Activated CD4-positive, CD25-positive, alpha-beta regulatory T cell treated with anti-CD3 and anti-CD28 coated beads, Interleukin-2, amount 50 U/mL, for 24 hours (primary cell): ENCODE data around the gene PRKRIP1.
"Not testable (repeated sequence)": the region's sequence is repeated elsewhere in the genome, so short reads cannot be mapped to it uniquely, and the experiment has no call there.

Experiments
- ATAC-seq, 2 donors: fragments of 150-1000 bp; cut with Tn5 transposase; one replicate each; pipeline ENCODE4 v1.10.0; 2021; ENCODE audit warnings: mild to moderate bottlenecking in 1 of 2, moderate library complexity in 1 of 2

PRKRIP1 gene

DNA sequence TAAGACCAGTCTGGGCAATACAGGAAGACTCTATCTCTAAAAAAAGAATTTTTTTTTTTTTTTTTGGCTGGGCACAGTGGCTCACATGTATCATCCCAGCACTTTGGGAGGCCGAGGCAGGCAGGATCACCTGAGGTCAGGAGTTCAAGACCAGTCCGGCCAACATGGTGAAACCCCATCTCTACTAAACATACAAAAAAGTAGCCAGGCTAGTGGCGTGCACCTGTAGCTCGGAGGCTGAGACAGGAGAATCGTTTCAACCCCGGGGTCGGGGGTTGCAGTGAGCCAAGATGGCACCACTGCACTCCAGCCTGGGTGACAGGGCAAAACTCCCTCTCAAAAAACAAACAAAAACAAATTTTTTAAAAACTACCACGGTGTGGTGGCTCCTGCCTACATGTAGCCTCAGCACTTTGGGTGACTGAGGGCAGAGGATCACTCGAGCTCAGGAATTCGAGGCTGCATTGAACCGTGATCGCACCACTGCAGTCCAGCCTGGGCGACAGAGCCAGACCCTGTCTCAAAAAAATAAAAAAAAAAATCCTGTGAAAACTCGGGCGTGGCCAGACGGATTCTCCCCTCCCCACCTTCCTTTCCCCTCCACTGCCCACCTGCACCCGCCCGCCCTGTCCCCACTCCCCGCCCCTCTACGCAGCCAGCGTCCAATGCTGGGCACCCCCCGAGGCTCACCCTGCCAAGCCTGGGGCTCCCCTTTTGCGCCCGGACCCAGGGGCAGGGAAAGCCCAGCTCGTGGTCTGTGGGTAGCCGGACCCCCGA, 36.5 kb downstream of the PRKRIP1 start:
- peak; percentile 5 to 14 for ATAC-seq

DNA sequence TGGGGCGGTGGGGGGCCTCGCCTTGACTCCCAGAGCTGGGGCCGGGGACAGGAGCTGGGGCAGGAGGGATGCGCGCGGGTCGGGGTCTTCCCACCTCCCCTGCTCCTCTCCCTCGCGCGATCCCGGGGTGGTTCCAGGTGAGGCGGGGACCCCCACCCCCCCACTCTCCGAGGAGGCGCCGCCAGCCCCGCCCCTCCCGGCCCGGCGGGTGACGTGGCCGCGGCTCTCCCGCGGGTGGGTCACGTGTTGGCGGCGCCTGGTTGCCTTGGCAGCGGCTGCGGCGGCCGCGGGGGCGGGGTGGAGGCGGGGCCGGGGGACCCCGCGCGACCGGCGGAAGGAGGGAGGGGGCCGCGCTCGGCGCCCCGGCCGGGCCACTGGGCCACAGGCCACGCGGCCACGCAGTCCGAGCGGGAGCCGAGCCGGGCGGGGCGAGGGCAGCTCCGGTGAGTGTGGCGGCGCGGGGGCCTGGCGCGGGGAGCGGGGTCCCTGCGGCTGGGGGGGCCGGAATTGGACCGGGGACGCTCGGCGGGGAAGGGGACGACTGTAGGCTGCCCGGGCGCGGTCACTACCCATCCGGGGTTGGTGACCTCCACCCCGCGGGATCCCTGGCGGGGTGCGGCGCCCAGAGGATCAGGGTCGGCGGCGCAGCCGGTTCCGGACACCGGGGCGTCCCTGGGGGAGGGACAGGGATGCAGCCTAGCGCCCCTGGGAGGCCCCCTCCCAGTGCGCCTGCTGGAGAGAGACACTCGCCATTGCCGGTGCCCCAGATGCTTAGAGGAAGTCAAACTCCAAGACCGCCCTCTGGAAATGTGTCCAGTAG, 37.3 kb downstream of the PRKRIP1 start, which contains the start of gene ORAI2:
ORAI2 (plus strand) TSS at position 357 of the 820 bp plus-strand sequence. CDS start 5,382 bp downstream, outside the sequence.
- ATAC-seq, result peak; percentile 79 to 80

DNA sequence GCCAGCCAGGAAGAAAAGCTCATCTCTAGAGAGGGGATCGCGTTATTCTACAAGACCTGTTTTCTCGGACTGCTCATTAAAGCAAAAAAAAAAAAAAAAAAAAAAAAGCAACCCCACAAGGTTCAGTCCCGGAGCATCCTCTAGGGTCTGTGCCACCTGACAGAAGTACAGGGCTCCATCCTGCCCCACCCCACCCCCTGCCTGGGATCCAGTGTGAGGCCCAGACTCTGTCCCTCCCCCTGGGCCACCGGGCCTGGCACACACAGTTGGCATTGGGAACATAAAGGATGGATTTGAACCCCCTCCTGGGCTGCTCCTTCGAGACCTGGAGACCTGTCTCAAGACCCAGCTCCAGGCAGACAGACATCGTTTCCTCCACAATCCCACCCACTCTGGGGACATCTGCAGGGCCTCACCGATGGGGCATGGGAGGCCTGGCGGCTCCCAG, 37.9 kb downstream of the PRKRIP1 start:
- ATAC-seq, result peak in 1 of 2 donors; percentile 4

DNA sequence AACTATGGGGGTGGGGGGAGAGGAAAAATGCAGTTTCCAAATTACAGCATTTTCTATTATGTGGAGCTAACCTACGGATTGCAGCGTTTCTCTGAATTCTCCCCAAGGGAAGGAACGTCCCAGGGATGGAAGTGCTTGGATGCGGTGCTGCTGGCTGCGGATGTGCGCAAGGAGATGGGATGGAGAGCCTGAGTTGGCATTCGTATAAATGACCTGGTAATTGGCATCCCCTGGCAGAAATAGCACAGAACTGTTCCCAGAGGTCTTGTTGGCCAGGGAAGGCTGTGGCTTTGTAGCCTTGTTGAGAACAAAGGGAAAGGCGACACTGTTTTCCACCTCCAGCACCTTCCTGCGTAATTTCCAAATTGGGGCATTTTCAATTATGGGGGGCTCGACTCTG, 40.0 kb downstream of the PRKRIP1 start:
- no peak for ATAC-seq

DNA sequence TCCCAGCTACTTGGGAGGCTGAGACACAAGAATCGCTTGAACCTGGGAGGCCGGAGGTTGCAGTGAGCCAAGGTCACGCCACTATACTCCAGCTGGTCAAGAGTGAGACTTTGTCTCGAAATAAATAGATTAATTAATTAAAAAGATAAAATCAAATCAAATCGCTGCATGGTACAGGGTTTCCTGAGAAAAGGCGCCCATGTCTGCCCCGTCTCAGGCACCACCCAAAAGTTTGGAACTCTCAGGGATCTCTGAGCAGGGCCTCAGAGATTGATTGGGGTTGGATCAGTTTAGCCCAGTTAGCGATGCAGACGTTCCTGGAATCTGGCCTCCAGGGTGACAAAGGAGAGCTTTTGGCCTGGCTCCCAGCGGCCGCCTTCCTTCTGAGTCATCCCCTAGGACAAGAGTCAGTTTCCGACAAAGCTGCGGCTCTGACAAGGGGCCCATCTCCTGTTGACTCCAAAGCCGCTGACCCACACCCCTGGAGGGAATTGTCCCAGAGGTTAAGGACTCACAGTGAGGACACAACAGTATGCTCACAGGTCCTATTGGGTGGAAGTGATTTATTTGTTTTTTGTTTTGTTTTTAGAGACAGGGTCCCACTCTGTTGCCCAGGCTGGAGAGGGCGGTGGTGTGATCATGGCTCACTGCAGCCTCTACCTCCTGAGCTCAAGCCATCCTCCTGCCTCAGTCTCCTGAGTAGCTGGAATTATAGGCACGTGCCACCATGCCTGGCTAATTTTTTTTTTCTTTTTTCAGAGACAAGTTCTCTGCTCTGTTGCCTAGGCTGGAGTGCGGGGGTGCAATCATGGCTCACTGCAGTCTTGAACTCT, 44.0 kb downstream of the PRKRIP1 start:
- no peak for ATAC-seq

DNA sequence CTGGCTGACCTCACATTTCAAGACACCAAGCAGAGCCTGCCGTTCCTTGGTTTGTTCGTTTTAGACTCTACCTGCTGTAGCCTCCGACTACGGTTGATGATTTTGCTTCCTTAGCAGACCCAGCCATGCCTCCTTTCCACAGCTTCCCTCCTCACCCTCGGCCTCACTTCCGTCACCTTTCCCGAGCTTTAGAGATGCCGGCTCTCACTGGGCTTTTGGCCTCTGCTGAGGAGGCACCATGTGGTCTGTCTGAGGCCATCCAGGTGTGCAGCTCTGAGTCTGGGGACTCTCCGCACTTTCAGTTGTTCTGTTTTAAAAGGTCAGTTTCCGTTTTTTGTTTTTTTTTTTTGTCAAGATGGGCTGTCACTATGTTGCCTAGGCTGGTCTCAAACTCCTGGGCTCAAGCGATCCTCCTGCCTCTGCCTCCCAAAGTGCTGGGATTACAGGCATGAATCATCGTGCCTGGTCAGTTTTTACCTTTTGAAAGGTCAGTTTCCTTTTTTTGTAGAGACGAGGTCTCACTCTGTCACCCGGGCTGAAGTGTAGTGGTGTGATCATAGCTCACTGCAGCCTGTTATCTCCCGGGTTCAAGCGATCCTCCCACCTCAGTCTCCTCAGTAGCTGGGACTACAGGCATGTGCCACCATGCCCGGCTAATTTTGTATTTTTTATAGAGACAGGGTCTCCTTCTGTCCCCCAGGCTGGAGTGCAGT, 49.0 kb downstream of the PRKRIP1 start:
- peak; percentile 30 to 41 for ATAC-seq

DNA sequence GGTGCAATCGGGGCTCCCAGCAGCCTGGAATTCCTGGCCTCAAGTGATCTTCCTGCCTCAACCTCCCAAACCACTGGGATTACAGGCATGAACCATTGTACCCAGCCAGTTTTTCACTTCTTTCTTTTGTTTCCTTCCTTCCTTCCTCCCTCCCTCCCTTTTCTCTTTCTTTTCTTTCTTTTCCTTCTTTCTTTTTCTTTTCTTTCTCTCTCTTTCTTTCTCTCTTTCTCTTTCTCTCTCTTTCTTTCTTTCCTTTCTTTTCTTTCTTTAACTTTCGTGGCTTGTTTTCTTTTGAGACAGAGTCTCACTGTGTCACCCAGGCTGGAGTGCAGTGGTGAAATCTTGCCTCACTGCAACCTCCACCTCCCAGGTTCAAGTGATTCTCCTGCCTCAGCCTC, 49.5 kb downstream of the PRKRIP1 start:
- no peak for ATAC-seq

DNA sequence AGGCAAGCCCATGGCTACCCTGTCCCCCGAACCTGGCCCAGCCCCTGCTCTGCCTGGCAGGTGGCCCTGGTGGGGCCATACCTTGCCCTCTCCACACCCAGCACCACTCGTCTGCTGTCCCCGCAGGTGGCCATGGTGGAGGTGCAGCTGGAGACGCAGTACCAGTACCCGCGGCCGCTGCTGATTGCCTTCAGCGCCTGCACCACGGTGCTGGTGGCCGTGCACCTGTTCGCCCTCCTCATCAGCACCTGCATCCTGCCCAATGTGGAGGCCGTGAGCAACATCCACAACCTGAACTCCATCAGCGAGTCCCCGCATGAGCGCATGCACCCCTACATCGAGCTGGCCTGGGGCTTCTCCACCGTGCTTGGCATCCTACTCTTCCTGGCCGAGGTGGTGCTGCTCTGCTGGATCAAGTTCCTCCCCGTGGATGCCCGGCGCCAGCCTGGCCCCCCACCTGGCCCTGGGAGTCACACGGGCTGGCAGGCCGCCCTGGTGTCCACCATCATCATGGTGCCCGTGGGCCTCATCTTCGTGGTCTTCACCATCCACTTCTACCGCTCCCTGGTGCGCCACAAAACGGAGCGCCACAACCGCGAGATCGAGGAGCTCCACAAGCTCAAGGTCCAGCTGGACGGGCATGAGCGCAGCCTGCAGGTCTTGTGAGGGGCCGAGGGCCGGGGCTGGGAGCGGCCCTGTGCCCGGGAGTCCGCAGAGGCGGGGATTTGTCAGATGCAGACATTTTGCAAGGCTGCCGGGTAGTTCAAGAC, 50.4 kb downstream of the PRKRIP1 start:
- ATAC-seq, result no peak

DNA sequence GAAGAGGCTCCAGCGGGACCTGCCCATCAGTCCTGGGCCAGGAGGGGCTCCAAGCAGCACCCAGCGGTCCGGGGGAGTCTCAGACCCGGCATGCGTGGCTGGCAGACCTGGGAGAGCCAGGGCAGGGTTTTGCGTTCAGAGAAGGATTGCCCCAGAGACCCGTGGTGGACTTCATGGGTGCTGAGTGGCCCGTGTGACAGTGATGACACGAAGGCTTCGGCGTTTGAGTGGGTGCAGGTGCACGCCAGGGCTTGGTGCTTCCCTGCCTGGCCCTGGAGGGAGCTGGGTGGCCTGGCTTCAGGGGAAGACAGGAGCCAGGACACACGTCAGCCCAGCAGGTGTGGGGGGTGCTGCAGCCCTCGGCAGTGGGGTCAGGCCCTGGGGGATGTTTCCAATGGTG, 51.1 kb downstream of the PRKRIP1 start:
- no peak for ATAC-seq

DNA sequence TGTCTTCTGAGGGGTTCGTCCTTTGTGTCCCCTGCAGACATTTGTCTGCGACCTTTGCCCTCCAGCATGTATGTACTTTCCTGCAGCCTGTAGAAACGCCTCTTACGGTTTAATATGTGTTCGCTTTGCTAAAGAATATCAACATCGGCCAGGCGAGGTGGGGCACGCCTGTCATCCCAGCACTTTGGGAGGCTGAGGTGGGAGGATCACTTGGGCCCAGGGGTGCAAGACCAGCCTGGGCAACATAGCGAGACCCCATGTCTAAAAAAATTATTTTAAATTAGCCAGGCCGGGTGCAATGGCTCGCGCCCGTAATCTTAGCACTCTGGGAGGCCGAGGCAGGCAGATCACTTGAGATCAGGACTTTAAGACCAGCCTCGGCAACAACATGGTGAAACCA, 53.0 kb downstream of the PRKRIP1 start:
- ATAC-seq, result no peak

DNA sequence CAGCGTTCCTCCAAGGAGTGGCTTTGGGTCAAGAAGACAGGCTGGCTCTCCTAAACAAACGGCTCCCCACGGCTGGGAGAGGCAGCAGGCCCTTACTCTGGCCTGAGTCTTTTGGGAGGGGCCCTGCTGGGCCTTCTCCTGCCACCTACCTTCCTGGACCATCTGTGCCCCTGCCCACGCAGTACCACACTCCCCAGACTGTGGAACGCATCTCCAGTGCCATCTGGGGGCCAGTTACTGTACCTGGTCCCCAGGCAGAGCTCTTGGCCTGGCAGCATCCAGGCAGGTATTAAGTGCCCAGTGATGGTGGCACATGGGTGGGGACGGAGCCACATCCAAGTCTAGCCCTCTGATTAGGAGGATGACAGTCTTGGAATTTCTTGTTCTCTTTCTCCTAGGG, 54.1 kb downstream of the PRKRIP1 start:
- peak; percentile 81 to 86 for ATAC-seq

DNA sequence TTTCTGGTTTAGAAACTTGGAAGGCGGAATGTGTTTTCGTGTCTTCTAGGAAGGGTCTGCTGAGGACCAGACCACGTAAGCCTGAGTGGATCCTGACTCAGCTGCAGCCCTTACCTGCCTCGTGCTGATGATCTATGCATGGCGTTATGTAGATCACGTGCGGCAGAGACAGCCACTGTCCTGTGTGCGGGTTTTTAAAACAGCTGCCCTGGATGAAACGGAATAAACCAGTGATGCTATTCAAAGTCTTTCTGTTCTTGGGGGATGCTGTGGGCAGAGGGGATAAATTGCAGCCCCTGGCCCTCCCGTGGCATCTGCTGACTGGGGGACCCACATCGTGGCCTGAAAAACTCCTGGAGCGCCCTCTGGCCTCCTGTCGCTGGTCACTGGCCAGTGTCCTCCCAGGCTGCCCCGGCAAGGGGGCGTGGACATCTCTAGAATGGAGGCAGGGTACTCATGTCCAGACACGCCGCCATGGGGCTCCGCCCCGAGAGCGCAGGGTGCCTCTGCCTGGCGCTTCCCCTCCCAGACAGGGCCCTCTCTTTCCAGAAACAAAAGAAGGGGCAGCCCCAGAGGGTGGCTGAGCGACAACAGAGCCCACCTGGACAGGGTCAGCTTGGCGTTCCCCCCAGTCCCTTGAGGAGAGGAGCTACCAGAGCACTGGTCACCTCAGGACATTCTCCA, 55.4 kb downstream of the PRKRIP1 start:
- ATAC-seq, result no peak

DNA sequence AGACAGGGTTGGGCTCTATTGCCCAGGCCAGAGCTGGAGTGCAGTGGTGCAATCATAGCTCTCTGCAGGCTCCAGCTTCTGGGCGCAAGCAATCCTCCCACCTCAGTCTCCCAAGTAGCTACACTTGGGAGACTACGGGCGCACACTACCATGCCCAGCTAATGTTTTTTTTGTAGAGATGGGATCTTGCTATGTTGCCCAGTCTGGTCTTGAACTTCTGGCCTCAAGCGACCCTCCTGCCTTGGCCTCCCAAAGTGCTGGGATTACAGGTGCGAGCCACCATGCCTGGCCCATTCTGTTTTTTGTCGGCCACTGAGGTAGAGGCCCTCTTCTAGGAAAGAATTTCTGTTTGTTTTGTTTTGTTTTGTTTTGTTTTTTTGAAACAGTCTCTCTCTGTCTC, 56.3 kb downstream of the PRKRIP1 start:
- no peak for ATAC-seq

DNA sequence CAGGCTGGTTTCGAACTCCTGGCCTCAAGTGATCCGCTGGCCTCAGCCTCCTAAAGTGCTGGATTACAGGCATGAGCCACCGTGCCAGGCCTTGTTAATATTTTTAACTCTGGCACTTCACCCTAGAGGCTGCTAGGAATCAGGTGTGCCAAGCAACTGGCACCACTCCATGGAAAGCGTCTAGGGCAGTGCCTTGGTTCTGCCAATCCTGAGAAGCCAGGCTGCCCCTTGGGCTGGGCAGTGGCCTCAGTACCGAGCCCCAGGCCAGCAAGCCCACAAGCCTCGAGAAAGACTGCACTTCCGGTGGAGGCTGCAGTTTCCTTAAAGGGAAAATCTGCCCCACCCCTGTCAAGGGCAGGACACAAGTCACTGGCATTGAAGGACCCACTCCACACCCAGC, 57.2 kb downstream of the PRKRIP1 start:
- ATAC-seq, result no peak

DNA sequence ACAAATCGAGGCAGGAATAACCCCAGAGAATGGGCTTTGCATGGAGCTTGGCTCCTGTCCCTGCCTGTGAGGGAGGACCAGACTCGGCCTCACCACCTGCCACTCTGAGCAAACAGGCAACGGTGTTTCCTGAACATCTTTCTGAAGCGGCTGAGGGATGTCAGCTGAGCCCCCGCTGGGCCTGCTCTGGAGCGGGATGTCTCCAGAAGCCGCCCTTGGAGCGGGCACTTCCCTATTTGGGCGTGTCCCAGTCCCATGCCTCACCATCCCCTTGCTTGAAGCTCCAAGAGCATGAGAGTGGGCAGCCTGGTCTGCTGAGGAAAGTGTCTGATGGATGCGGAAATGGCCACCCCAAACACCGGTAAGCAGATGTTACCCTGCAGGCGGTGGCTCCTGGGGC, 58.3 kb downstream of the PRKRIP1 start:
- no peak for ATAC-seq

DNA sequence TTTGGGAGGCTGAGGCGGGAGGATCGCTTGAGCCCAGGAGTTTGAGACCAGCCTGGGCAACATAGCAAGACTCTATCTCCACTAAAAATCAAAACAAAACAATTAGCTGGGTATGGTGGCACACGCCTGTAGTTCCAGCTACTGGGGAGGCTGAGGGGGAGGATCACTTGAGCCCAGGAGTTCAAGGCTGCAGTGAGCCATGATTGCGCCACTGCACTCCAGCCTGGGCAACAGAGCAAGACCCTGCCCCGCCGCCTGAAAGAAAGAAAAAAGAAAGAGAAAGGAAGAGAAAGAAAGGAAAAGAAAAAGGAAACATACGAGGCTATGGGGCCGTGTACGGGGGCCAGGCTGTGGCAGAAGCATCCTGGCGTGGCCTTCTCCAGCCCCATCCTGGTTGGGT, 58.8 kb downstream of the PRKRIP1 start:
- not testable (repeated sequence) for ATAC-seq

DNA sequence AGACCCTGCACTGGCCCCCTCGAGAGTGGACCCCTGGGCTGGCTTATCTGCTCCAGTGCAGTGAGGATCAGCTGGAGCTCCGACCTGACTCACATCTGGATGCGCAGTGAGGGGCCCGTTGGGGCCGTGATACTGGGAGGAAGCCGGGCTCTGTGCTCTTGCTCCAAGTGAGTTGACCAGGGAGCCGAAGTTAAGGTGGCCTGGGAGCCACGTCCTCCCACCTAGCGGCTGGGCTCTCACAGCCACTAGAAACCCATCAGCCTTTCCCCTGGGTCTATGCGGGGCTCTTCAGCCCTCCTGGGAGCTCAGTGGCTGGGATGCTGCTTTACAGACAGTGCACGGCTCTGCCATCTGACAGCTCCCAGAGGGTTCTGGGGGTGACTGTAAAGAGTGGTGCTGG, 59.4 kb downstream of the PRKRIP1 start:
- ATAC-seq, result no peak

DNA sequence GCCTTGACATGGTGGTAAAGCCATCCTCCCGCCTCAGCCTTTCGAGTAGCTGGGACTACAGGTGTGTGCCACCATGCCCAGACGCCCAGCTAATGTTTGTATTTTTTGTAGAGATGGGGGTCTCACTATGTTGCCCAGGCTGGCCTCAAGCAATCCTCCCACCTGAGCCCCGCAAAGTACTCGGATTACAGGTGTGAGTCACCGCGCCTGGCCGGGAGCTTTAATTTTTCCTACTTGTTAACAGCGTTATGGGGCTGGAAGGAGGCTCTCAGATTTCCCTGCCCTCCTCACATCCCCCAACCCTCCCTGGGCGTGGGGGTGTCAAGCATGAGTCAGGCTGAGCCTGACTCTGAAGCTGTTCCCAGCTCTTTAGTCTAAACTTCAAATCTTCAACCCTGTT, 60.2 kb downstream of the PRKRIP1 start:
- no peak for ATAC-seq

DNA sequence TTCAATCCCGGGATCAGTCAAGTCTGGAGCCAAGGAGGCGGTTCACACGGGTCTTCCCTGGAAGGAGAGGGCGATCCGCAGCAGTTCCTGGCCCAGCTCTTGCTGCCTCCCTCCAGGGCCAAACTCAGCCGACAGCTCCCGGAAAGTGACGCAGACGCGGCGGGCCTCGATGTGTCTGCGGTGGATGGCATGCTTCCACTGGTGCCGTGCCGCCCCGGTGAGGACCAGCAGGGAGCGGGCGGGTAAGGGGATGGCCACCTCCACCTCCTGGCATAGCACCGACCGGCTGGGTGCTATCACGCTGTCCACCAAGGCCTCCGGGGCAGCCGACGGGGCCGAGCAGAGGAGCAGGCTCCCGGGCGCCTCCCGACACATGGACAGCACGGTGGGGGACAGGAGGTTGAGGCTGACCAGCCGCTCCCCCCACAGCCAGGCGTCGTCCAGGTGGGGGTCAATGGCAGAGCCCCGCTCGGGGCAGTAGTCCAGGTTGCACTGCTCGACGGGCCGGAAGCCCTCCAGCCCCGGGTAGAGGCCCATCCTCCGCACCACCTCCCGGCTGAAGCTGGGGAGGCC, 61.3 kb downstream of the PRKRIP1 start:
- ATAC-seq, result no peak

DNA sequence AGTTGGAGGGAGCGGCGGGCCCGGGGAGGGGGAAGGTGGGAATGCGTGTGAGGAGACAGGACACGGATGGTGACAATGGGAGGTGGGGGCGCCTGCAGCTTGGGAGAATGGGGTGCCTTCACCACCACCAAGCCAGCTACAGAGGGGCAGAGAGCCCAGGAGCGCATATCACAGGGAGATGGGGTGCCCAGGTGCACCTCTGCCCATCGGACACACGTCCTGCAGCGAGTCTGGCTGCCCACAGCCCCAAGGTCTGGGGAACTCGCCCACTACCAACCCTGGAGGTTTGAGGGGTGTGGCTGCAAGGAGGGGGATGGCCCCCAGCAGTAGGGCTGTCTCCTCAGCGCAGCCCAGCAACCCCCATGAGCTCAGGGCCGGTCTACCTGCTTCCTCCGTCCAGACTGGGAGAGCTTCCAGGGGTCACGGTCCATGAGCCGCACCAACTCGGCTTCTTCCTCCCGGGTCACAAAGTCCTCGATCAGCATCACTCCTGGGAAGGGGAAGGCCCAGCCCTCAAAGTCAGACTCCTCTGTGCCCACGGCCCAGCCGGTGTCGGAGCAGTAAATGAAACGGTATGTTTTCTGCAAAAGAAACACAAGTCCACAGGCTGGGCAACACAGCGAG, 63.2 kb downstream of the PRKRIP1 start:
- no peak for ATAC-seq
